ENCODE data around the gene OPHN1. TPM values are rescaled to one million over a fixed set of nuclear protein-coding genes. Genes with fewer than 3 reads are reported as not detected.

OPHN1 gene
- total and polyA plus RNA-seq, 2 donors (not counting 1 experiment from before 2014, with no cell fraction given): 2.9 to 8.3 TPM

DNA sequence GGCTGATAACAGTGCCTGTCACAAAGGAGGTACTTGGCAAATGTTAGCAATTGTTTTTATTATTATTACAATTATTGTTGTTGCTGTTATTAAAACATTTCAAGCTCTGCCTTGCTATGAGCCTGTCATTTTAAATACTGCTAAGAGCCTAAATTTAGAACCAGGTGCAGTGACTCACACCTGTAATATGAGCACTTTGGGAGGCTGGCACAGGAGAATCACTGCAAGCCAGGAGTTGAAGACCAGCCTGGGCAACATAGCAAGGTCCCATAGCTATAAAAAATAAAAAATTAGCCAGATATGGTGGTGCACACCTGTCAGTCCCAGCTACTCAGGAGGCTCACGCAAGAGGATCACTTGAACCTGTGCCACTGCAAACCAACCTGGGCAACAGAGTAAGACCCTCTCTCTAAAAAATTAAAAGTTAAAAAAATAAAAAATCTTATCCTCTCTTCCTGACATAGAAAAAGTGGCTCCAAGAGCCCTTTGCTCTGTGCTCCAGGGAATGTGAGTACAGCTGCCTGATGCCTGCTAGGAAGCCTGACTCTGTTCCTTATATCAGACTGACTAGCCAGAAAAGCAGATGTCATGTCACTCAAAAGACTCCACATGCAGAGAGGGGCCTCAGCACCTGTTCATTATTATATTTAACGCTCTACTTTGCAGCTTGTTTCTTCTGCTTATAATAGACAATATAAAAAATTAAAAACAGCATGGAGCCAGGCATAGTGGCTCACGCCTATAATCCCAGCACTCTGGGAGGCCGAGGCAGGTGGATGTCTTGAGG, 234.0 kb downstream of the OPHN1 start:
- no peaks in the 10 kb centered on the region for H3K9me3 ChIP-seq (ENCODE audit: control insufficient read depth, insufficient read depth, low read depth, low read length)
- no peaks in the 10 kb centered on the region for H3K79me2 ChIP-seq (ENCODE audit: control insufficient read depth, insufficient read depth, low read length)
- H4K20me1 ChIP-seq (ENCODE audit: control insufficient read depth, extremely low read depth, insufficient read depth, low read length): no peaks in the 10 kb centered on the region
- H3K4me3 ChIP-seq (replicated peaks in 1 of 4; ENCODE audit: control extremely low read depth in 1 of 4, insufficient read depth in 1 of 4, low read depth in 3 of 4, low read length in 4 of 4): no peak overlapping the region
- no peaks in the 10 kb centered on the region for H3K4me1 ChIP-seq (ENCODE audit: control insufficient read depth, extremely low read depth, insufficient read depth, low read length)
- H3K4me2 ChIP-seq (ENCODE audit: extremely low read depth, insufficient read depth, low read length): no peak overlapping the region
- no peaks in the 10 kb centered on the region for H3K36me3 ChIP-seq (ENCODE audit: control insufficient read depth, insufficient read depth, low read length)
- no peak for TF ChIP-seq EZH2 (IDR thresholded peaks at IDR 0.05; ENCODE audit: low read length, missing control alignments)
- no peak for TF ChIP-seq CTCF (conservative IDR thresholded peaks at IDR 0.05 in 1 of 2, IDR thresholded peaks at IDR 0.05 in 1 of 2; ENCODE audit: low read depth in 1 of 2, low read length in 2 of 2)
- H3K9ac ChIP-seq (ENCODE audit: insufficient read depth, low read length): no peak overlapping the region
- H2AFZ ChIP-seq (ENCODE audit: low read length): no peak overlapping the region
- no peak for DNase-seq (ENCODE audit: low read depth in 2 of 2)
- H3K27ac ChIP-seq (ENCODE audit: insufficient read depth, low read length): no peak overlapping the region
- no peaks in the 10 kb centered on the region for H3K27me3 ChIP-seq (ENCODE audit: control insufficient read depth, insufficient read depth, low read length)

- Histone ChIP-seq H3K9ac (ENCODE audit: insufficient read depth, low read length) (no peak overlapping the region), H3K36me3 (ENCODE audit: control insufficient read depth, insufficient read depth, low read length) (no peaks in the 10 kb centered on the region), H3K27me3 (ENCODE audit: control insufficient read depth, insufficient read depth, low read length) (no peaks in the 10 kb centered on the region), H4K20me1 (ENCODE audit: control insufficient read depth, extremely low read depth, insufficient read depth, low read length) (no peaks in the 10 kb centered on the region), H3K9me3 (ENCODE audit: control insufficient read depth, insufficient read depth, low read depth, low read length) (no peaks in the 10 kb centered on the region), H3K27ac (ENCODE audit: insufficient read depth, low read length) (no peak overlapping the region), H2AFZ (ENCODE audit: low read length) (no peak overlapping the region), H3K79me2 (ENCODE audit: control insufficient read depth, insufficient read depth, low read length) (no peaks in the 10 kb centered on the region), H3K4me3 (replicated peaks in 1 of 4; ENCODE audit: control extremely low read depth in 1 of 4, insufficient read depth in 1 of 4, low read depth in 3 of 4, low read length in 4 of 4) (no peak overlapping the region), H3K4me1 (ENCODE audit: control insufficient read depth, extremely low read depth, insufficient read depth, low read length) (no peaks in the 10 kb centered on the region), H3K4me2 (ENCODE audit: extremely low read depth, insufficient read depth, low read length) (no peak overlapping the region)
- TF ChIP-seq CTCF (conservative IDR thresholded peaks at IDR 0.05 in 1 of 2, IDR thresholded peaks at IDR 0.05 in 1 of 2; ENCODE audit: low read depth in 1 of 2, low read length in 2 of 2): peak; percentile 59 to 67
- TF ChIP-seq EZH2 (IDR thresholded peaks at IDR 0.05; ENCODE audit: low read length, missing control alignments): no peak
- peak; percentile 41 to 50 for DNase-seq (ENCODE audit: low read depth in 2 of 2)
Observed at GRCh38 chrX:68196939-68197791, 236.1 kb downstream of the OPHN1 start.

GRCh38 chrX:68195561-68195960, 237.7 kb downstream of the OPHN1 start:
- Histone ChIP-seq H3K4me3 (replicated peaks in 1 of 4; ENCODE audit: control extremely low read depth in 1 of 4, insufficient read depth in 1 of 4, low read depth in 3 of 4, low read length in 4 of 4) (no peak overlapping the region), H3K9ac (ENCODE audit: insufficient read depth, low read length) (no peak overlapping the region), H4K20me1 (ENCODE audit: control insufficient read depth, extremely low read depth, insufficient read depth, low read length) (no peaks in the 10 kb centered on the region), H3K27ac (ENCODE audit: insufficient read depth, low read length) (no peak overlapping the region), H3K9me3 (ENCODE audit: control insufficient read depth, insufficient read depth, low read depth, low read length) (no peaks in the 10 kb centered on the region), H2AFZ (ENCODE audit: low read length) (no peak overlapping the region), H3K36me3 (ENCODE audit: control insufficient read depth, insufficient read depth, low read length) (no peaks in the 10 kb centered on the region), H3K4me2 (ENCODE audit: extremely low read depth, insufficient read depth, low read length) (no peak overlapping the region), H3K4me1 (ENCODE audit: control insufficient read depth, extremely low read depth, insufficient read depth, low read length) (no peaks in the 10 kb centered on the region), H3K79me2 (ENCODE audit: control insufficient read depth, insufficient read depth, low read length) (no peaks in the 10 kb centered on the region), H3K27me3 (ENCODE audit: control insufficient read depth, insufficient read depth, low read length) (no peaks in the 10 kb centered on the region)
- no peak for DNase-seq (ENCODE audit: low read depth in 2 of 2)
- no peak for TF ChIP-seq EZH2 (IDR thresholded peaks at IDR 0.05; ENCODE audit: low read length, missing control alignments)
- TF ChIP-seq CTCF (conservative IDR thresholded peaks at IDR 0.05 in 1 of 2, IDR thresholded peaks at IDR 0.05 in 1 of 2; ENCODE audit: low read depth in 1 of 2, low read length in 2 of 2): no peak

Measured in fibroblast of lung (primary cell).